ENCODE data around the gene ANAPC2. TPM values are rescaled to one million over a fixed set of nuclear protein-coding genes. Genes with fewer than 3 reads are reported as not detected.

ANAPC2 gene
- polyA plus RNA-seq, 2 donors, result 27.7 to 47.3 TPM

DNA sequence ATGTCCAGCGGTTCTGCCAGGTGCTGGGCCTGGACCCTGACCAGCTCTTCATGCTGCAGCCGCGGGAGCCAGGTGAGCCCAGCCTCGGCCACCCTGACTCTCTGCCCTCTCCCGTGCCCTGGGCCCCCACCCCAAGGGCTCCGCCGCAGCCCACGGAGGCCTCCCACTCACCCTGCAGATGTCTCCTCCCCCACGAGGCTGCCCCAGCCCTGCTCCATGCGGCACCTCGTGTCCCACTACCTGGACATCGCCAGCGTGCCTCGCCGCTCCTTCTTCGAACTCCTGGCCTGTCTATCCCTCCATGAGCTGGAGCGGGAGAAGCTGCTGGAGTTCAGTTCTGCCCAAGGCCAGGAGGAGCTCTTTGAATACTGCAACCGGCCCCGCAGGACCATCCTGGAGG is 26.3 kb upstream of the ANAPC2 start:
- H3K4me1 ChIP-seq (ENCODE audit: control insufficient read depth in 2 of 2, insufficient read depth in 2 of 2, low read length in 1 of 2), result peaks cover 0 to 21% of the 10 kb centered on the region in 2 donors
- no peak overlapping the region for H3K27ac ChIP-seq (ENCODE audit: low read depth in 2 of 2, low read length in 1 of 2)
- WGBS, 2 donors, result 92 to 93% methylated on average over 19 of the region's 19 CpGs
- H3K9me3 ChIP-seq (ENCODE audit: control insufficient read depth in 2 of 2, insufficient read depth in 1 of 2, low read depth in 1 of 2, low read length in 1 of 2), result no peaks in the 10 kb centered on the region
- H3K36me3 ChIP-seq (ENCODE audit: control insufficient read depth in 2 of 2, insufficient read depth in 2 of 2, low read length in 1 of 2), result peaks cover 0 to 21% of the 10 kb centered on the region in 2 donors
- no peaks in the 10 kb centered on the region for H3K27me3 ChIP-seq (ENCODE audit: control insufficient read depth in 1 of 2, insufficient read depth in 2 of 2, low read length in 2 of 2)
- no peak overlapping the region for H3K4me3 ChIP-seq (ENCODE audit: low read depth in 1 of 2, low read length in 2 of 2)

DNA sequence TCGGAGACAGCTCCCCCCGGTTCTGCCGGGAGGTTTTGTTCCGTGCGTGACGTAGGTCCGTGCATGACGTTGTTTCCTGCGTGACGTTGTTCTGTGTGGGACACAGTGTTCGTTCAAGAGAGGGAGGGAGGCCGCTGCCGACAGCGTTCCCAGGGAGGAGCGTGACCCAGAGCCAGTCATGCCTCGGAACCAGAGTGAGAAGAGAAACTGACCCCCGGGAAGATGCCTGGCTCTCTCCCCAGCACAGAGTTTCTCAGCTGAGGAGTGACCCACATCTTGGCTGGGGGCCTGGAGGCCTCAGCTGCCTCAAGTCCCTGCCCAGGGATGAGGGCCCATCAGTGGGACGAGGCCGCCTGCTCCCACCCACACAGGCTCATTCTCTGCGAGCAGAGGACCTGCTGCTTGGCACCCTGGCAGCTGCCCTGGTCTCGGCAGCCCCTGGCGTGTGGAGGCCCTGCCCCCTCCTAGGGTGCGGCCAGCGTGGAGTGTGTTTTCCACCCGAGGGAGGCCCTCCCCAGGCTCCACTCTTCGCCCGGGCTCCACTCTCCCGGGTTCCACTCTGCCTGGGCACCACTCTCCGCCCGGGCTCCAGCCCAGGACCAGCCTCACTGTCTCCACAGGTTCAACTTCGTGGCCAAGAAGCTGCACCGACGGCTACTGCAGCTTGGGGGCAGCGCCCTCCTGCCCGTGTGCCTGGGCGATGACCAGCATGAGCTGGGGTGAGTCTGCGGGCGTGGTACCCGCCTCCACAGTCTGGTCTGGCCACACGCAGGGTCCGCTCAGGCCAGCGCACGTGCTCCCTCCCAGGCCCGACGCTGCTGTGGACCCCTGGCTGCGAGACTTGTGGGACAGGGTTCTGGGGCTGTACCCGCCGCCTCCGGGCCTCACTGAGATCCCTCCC is 25.1 kb upstream of the ANAPC2 start:
- Histone ChIP-seq H3K36me3 (ENCODE audit: control insufficient read depth in 2 of 2, insufficient read depth in 2 of 2, low read length in 1 of 2) (peaks cover 0 to 19% of the 10 kb centered on the region in 2 donors), H3K27ac (ENCODE audit: low read depth in 2 of 2, low read length in 1 of 2) (no peak overlapping the region), H3K4me3 (ENCODE audit: low read depth in 1 of 2, low read length in 2 of 2) (no peak overlapping the region), H3K27me3 (ENCODE audit: control insufficient read depth in 1 of 2, insufficient read depth in 2 of 2, low read length in 2 of 2) (no peaks in the 10 kb centered on the region), H3K4me1 (ENCODE audit: control insufficient read depth in 2 of 2, insufficient read depth in 2 of 2, low read length in 1 of 2) (peaks cover 0 to 14% of the 10 kb centered on the region in 2 donors), H3K9me3 (ENCODE audit: control insufficient read depth in 2 of 2, insufficient read depth in 1 of 2, low read depth in 1 of 2, low read length in 1 of 2) (no peaks in the 10 kb centered on the region)
- 87 to 89% methylated on average over 49 of the region's 49 CpGs for WGBS, 2 donors

DNA sequence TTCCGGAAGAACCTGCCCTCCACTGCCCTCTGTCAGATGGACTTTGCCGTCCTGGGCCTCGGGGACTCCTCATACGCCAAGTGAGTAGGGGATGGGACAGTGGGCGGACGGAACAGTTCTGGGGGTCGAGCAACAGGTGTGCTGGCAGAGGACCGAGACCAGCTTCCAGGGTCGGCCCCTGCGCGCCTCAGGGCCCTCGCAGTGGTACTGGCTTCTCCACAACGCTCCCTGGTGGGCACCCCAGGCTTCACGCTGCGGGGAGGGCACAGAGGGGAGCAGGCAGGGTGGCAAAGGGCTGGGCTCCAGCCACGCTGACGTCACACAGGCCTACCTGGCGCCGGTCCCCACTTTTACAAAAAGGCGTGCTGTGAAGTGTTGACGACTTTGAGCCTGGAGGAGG is 24.2 kb upstream of the ANAPC2 start:
- Histone ChIP-seq H3K27me3 (ENCODE audit: control insufficient read depth in 1 of 2, insufficient read depth in 2 of 2, low read length in 2 of 2) (no peaks in the 10 kb centered on the region), H3K36me3 (ENCODE audit: control insufficient read depth in 2 of 2, insufficient read depth in 2 of 2, low read length in 1 of 2) (peaks cover 0 to 19% of the 10 kb centered on the region in 2 donors), H3K4me1 (ENCODE audit: control insufficient read depth in 2 of 2, insufficient read depth in 2 of 2, low read length in 1 of 2) (peaks cover 2 to 7% of the 10 kb centered on the region in 2 donors), H3K27ac (ENCODE audit: low read depth in 2 of 2, low read length in 1 of 2) (no peak overlapping the region), H3K9me3 (ENCODE audit: control insufficient read depth in 2 of 2, insufficient read depth in 1 of 2, low read depth in 1 of 2, low read length in 1 of 2) (no peaks in the 10 kb centered on the region), H3K4me3 (ENCODE audit: low read depth in 1 of 2, low read length in 2 of 2) (no peak overlapping the region)
- 78 to 86% methylated on average over 19 to 21 of the region's 21 CpGs for WGBS, 2 donors

DNA sequence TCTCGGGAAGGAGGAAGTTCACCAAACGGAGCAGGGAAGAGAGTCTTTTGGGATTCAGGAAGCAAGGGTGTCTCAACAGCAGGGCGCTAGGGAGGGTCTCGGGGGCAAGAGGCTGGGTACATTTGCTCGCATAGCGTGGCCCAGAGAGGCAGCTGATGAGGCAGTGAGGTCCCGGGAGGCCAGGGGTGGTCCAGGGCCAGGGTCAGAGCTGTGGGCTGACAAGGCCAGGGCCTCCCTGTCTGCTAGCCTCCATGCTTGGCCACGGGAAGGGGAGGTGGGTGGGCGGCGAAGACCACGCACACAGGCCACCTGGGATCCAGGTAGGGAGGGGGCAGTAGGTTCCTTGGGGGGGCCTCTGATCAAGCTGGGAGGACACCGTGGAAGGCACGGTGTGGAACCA is 23.2 kb upstream of the ANAPC2 start:
- Histone ChIP-seq H3K4me3 (ENCODE audit: low read depth in 1 of 2, low read length in 2 of 2) (no peak overlapping the region), H3K27ac (ENCODE audit: low read depth in 2 of 2, low read length in 1 of 2) (no peak overlapping the region), H3K9me3 (ENCODE audit: control insufficient read depth in 2 of 2, insufficient read depth in 1 of 2, low read depth in 1 of 2, low read length in 1 of 2) (no peaks in the 10 kb centered on the region), H3K4me1 (ENCODE audit: control insufficient read depth in 2 of 2, insufficient read depth in 2 of 2, low read length in 1 of 2) (peaks cover 3 to 7% of the 10 kb centered on the region in 2 donors), H3K36me3 (ENCODE audit: control insufficient read depth in 2 of 2, insufficient read depth in 2 of 2, low read length in 1 of 2) (peaks cover 0 to 17% of the 10 kb centered on the region in 2 donors), H3K27me3 (ENCODE audit: control insufficient read depth in 1 of 2, insufficient read depth in 2 of 2, low read length in 2 of 2) (no peaks in the 10 kb centered on the region)
- 84 to 89% methylated on average over 13 of the region's 13 CpGs for WGBS, 2 donors

DNA sequence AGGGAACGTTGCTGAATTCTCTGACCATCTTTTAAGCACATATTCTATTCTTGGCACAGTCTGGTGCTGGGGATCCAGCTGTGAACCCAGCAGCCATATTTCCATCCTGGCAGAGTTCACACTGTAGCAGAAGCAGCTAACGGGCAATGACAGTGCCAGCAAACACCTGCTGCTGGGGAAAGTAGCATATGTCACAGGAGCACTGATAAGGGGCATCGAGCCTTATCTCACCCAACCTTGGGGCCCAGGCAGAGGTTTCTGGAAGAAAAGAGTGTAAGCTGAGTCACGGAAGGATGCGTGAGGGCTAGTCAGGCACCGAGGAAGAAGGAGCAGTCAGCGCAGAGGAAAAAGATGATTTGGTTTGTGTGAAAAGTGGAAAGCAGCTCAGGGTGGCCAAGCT is 18.2 kb upstream of the ANAPC2 start:
- Histone ChIP-seq H3K27me3 (ENCODE audit: control insufficient read depth in 1 of 2, insufficient read depth in 2 of 2, low read length in 2 of 2) (no peaks in the 10 kb centered on the region), H3K36me3 (ENCODE audit: control insufficient read depth in 2 of 2, insufficient read depth in 2 of 2, low read length in 1 of 2) (peaks cover 0 to 4% of the 10 kb centered on the region in 2 donors), H3K4me3 (ENCODE audit: low read depth in 1 of 2, low read length in 2 of 2) (peak overlapping the region in 1 of 2 donors; percentile 81), H3K9me3 (ENCODE audit: control insufficient read depth in 2 of 2, insufficient read depth in 1 of 2, low read depth in 1 of 2, low read length in 1 of 2) (no peaks in the 10 kb centered on the region), H3K27ac (ENCODE audit: low read depth in 2 of 2, low read length in 1 of 2) (no peak overlapping the region), H3K4me1 (ENCODE audit: control insufficient read depth in 2 of 2, insufficient read depth in 2 of 2, low read length in 1 of 2) (peaks cover 6 to 24% of the 10 kb centered on the region in 2 donors)
- 66 to 76% methylated on average over 7 of the region's 7 CpGs for WGBS, 2 donors

DNA sequence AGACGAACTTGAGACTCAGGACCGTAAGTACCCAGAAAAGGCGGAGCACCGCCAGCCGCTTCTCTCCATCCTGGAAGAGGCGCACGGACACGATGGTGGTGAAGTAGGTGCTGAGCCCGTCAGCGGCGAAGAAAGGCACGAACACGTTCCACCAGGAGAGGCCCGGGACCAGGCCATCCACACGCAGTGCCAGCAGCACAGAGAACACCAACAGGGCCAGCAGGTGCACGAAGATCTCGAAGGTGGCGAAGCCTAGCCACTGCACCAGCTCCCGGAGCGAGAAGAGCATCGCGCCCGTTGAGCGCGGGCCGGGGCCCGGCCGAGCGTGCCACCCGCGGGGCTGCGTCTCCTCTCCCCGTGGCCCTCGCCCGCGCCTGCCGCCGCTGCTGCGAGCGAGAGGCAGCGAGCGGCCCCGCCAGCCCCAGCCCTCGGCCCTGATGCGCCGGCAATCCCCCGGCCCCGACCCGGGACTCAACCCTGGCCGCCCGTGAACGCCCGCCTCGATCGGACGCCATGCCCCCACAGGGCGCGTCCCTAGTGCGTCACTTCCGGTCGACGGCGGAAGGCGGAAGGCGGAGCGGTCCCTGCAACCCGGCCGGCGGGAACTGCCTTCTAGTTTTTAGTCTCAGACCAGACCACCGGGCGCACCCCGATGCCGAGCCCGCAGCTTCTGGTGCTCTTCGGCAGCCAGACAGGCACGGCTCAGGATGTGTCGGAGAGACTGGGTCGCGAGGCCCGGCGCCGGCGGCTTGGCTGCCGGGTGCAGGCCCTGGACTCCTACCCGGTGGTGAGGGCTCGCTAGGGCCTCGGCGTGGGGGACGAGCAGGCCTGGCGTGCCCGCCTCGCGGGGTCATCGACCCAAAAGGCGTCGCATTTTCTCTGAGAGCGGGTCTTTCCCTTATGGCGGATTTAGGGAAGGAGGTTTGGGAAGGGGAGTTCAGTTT is 17.0 kb upstream of the ANAPC2 start, which contains the start of the genes NDOR1 and TMEM203:
TSS of gene NDOR1 (plus strand) at position 575 of the 944 bp plus-strand sequence. CDS start at position 653, 78 bp downstream.
TSS of gene TMEM203 (minus strand) at position 523 of the 944 bp plus-strand sequence. CDS start at position 289, 234 bp downstream.
- Histone ChIP-seq H3K36me3 (ENCODE audit: control insufficient read depth in 2 of 2, insufficient read depth in 2 of 2, low read length in 1 of 2) (peaks cover 0 to 4% of the 10 kb centered on the region in 2 donors), H3K4me1 (ENCODE audit: control insufficient read depth in 2 of 2, insufficient read depth in 2 of 2, low read length in 1 of 2) (peaks cover 6 to 27% of the 10 kb centered on the region in 2 donors), H3K27ac (ENCODE audit: low read depth in 2 of 2, low read length in 1 of 2) (peak within 1 kb of the TSS; percentile 80 to 91), H3K27me3 (ENCODE audit: control insufficient read depth in 1 of 2, insufficient read depth in 2 of 2, low read length in 2 of 2) (no peaks in the 10 kb centered on the region), H3K4me3 (ENCODE audit: low read depth in 1 of 2, low read length in 2 of 2) (peak within 1 kb of the TSS; percentile 81 to 95), H3K9me3 (ENCODE audit: control insufficient read depth in 2 of 2, insufficient read depth in 1 of 2, low read depth in 1 of 2, low read length in 1 of 2) (no peaks in the 10 kb centered on the region)
- 0 to 1% methylated on average over 67 to 98 of the region's 98 CpGs for WGBS, 2 donors

DNA sequence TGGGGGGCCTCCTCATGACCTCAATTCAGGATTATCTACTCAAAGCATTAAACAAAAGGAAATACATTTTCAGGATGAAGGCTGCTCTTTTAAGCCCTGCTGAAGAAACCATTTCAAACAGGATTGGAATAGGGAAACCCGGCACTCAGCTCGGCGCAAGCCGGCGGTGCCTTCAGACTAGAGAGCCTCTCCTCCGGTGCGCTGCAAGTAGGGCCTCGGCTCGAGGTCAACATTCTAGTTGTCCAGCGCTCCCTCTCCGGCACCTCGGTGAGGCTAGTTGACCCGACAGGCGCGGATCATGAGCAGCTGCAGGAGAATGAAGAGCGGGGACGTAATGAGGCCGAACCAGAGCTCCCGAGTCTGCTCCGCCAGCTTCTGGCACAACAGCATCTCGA is 16.4 kb upstream of the ANAPC2 start:
- no peaks in the 10 kb centered on the region for H3K9me3 ChIP-seq (ENCODE audit: control insufficient read depth in 2 of 2, insufficient read depth in 1 of 2, low read depth in 1 of 2, low read length in 1 of 2)
- peak overlapping the region; percentile 81 to 95 for H3K4me3 ChIP-seq (ENCODE audit: low read depth in 1 of 2, low read length in 2 of 2)
- H3K27me3 ChIP-seq (ENCODE audit: control insufficient read depth in 1 of 2, insufficient read depth in 2 of 2, low read length in 2 of 2), result no peaks in the 10 kb centered on the region
- 10 to 15% methylated on average over 21 of the region's 21 CpGs for WGBS, 2 donors
- peak overlapping the region; percentile 80 to 91 for H3K27ac ChIP-seq (ENCODE audit: low read depth in 2 of 2, low read length in 1 of 2)
- peaks cover 6 to 27% of the 10 kb centered on the region in 2 donors for H3K4me1 ChIP-seq (ENCODE audit: control insufficient read depth in 2 of 2, insufficient read depth in 2 of 2, low read length in 1 of 2)
- H3K36me3 ChIP-seq (ENCODE audit: control insufficient read depth in 2 of 2, insufficient read depth in 2 of 2, low read length in 1 of 2), result peaks cover 0 to 4% of the 10 kb centered on the region in 2 donors

DNA sequence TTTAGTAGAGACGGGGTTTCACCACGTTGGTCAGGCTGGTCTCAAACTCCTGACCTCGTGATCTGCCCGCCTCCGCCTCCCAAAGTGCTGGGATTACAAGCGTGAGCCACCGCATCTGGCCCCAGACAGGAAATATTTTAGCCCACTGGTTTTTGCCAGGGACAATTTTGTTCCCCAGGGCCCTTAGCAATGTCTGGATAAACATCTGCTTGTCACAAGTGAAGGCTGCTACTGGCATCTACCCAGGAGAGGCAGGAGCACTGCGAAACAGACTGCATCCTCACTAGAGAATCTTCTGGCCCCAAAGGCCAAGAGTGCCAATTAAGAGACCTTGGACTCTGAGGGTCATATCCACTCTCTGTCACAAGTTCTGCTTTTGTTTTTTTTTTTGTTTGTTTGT is 14.6 kb upstream of the ANAPC2 start:
- Histone ChIP-seq H3K27ac (ENCODE audit: low read depth in 2 of 2, low read length in 1 of 2) (no peak overlapping the region), H3K27me3 (ENCODE audit: control insufficient read depth in 1 of 2, insufficient read depth in 2 of 2, low read length in 2 of 2) (no peaks in the 10 kb centered on the region), H3K9me3 (ENCODE audit: control insufficient read depth in 2 of 2, insufficient read depth in 1 of 2, low read depth in 1 of 2, low read length in 1 of 2) (no peaks in the 10 kb centered on the region), H3K4me1 (ENCODE audit: control insufficient read depth in 2 of 2, insufficient read depth in 2 of 2, low read length in 1 of 2) (peaks cover 23 to 42% of the 10 kb centered on the region in 2 donors), H3K4me3 (ENCODE audit: low read depth in 1 of 2, low read length in 2 of 2) (no peak overlapping the region), H3K36me3 (ENCODE audit: control insufficient read depth in 2 of 2, insufficient read depth in 2 of 2, low read length in 1 of 2) (no peaks in the 10 kb centered on the region)
- WGBS, 2 donors, result 75 to 77% methylated on average over 8 of the region's 8 CpGs

DNA sequence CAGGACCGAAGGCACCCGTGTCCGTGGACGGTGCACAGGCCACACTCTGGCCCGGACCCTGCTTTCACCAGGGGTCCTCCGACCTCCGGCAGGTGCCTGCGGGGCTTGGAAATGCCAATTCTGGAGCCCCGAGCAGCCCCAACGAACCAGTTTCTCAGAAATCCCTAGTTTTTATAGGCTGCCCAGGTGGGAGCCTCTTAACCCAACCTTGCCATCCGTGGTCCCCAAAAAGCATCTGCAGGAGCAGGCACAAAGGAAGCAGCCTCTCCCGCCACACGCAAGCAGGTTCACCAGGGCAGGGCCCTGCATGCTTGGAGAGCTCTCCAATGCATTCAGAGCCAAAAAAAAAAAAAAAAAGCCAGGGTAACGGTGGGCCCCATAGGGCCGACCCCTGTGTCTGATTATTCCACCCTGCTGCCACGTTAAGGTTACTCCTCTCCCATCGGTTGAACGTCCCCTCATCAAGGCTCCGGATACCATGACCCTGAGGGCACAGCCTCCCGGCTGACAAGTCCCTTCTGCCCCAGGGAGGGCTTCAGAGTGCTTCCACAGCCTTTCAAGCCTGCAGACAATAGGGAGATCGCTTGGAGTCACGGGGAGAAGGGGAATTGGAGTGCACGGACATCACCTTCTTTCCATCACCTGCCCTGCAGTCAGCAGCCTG is 13.0 kb upstream of the ANAPC2 start:
- Histone ChIP-seq H3K9me3 (ENCODE audit: control insufficient read depth in 2 of 2, insufficient read depth in 1 of 2, low read depth in 1 of 2, low read length in 1 of 2) (no peaks in the 10 kb centered on the region), H3K27ac (ENCODE audit: low read depth in 2 of 2, low read length in 1 of 2) (peak overlapping the region; percentile 83 to 88), H3K4me3 (ENCODE audit: low read depth in 1 of 2, low read length in 2 of 2) (peak overlapping the region; percentile 75 to 79), H3K36me3 (ENCODE audit: control insufficient read depth in 2 of 2, insufficient read depth in 2 of 2, low read length in 1 of 2) (no peaks in the 10 kb centered on the region), H3K27me3 (ENCODE audit: control insufficient read depth in 1 of 2, insufficient read depth in 2 of 2, low read length in 2 of 2) (no peaks in the 10 kb centered on the region), H3K4me1 (ENCODE audit: control insufficient read depth in 2 of 2, insufficient read depth in 2 of 2, low read length in 1 of 2) (peaks cover 28 to 46% of the 10 kb centered on the region in 2 donors)
- 14% methylated on average over 23 of the region's 23 CpGs for WGBS, 2 donors
